Measurements from ENCODE around the gene CASP6.

The CASP6 gene

GRCh38 chr4:109702950-109703663 is at the start of gene CASP6:
Gene CASP6 (minus strand): TSS chr4:109703445. CDS start chr4:109703395, 50 bp downstream.
- DNase-seq: peak; percentile 66

- DNase-seq: no peak
These were observed 49.3 kb upstream of the CASP6 start for GRCh38 chr4:109752525-109752924.

DNA sequence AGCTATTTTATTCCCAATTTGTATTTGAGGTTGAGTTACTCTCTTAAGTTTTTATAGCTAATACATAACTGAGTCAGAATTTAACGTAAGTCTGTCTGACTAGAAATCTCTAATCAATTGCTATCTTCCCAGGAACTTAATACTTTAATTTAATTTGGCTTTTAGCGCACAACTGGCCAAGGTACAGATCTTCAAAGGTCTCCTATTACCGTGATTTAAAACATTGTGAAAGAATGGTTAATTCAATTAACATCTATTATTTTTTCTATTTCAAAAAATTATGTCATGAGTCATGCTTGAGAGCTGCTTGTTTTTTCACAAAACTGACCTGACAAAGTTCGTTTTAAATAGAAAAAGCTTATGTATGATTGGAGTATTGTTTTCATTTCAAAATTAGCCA is 48.6 kb upstream of the CASP6 start:
- DNase-seq: no peak

- DNase-seq: no peak
These were observed 47.5 kb upstream of the CASP6 start for GRCh38 chr4:109750652-109751244.

DNA sequence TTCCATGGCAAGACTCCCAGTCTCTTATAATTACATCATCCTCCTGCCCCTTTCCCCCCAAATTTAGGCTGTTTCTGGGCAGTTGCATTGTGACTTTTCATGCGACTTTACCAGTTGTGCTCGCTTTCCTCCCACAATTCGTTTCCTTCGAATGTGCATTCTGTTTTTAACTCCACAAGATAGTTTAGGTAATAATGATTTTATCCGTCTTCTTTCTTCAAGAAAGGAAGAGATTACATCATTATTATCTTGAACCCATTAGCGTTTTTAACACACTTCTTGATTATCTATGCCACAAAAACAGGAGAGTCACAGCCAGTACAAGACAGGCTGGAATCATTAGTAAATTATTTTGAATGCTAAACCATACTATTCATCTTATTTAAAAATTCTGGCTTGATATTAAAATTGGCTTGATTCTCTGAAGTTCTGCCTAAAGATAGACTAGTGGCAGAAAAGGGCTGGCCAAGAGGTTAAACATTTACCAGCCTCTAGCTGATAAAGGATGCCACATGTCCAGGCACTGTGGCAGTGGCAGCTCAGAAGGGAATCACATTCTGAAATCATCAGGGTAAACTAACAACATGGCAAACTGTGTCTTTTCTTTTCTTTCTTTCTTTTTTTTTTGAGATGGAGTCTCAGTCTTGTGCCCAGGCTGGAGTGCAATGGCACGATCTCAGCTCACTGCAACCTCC is 46.3 kb upstream of the CASP6 start:
- DNase-seq: no peak

- DNase-seq: no peak
These were observed 44.9 kb upstream of the CASP6 start for GRCh38 chr4:109748114-109748513.

GRCh38 chr4:109746728-109747127 is 43.5 kb upstream of the CASP6 start:
- DNase-seq: no peak

DNA sequence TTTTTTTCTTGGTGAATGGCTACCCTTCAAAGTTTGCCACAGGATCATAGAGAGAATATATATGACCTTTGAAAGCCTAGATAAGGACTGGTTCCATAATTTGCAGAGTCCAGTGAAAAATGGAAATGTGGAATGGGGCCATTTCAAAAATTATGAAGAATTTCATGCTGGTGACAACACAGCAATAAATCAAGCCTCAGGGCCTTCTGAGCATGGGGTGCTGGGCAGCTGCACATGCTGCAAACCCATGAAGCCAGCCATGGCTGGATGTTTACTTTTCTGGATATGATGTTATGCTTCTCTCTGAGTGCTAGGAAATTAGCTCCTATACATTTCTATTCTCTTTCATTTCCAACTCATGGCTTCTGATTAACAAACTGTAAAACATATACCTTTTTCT is 42.6 kb upstream of the CASP6 start:
- no peak for DNase-seq

DNA sequence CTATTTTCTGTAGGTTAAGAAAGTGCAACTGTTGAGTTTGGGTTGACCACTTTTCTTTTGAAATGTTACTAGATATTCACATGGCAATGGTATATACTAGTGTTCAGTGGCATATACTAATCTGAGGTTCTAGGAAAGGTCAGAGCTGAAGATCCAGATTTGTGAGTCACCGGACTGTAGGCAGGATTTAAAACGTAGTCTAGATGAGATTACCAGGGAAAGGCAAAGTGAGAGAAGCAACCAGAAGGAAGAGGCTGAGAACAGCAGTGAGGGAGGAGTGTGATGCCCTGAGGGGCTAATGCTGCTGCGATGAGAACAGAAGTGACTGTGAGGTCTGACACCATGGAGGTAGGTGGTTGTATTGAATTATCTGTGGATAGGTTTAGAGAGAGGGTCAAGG is 36.3 kb upstream of the CASP6 start:
- no peak for DNase-seq

GRCh38 chr4:109738104-109738872 is 35.0 kb upstream of the CASP6 start:
- DNase-seq: no peak

DNA sequence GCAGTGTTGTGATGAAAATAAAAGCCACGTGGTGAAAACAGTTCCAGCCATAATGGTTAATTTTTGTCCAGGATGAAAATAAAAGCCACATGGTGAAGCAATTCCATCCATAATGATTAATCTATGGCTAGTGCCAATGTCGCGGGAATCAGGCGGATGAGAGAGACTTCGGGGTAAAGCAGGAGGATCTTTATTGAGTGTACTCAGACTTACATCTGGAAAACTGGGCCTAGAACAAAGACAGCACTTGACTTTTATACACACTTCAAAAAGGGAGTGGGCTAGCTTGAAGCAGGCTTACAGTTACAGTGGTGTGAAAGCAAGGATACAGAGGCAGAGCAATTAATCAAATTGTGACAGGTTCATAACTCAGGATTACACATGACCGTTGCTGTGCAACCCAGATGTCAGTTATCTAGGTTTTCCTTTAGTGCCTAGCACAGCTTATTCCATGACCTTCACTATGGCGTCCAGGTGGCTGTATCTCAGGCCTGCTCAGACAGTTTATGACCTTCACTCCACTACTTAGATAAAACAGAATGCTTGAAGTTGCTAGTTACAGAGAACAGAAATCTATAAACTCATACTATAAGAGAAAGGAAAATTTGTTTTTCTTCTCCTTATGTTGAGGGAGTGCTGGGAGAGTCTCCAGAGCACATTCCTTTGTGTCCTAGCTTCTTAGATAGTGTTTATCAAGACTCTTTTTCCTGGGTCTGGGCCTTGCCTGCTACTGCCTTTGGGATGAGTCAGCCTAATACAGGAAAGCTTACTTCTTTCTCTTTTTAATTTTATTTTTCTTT is 32.5 kb upstream of the CASP6 start:
- no peak for DNase-seq

- DNase-seq: no peak
These were observed 30.5 kb upstream of the CASP6 start for GRCh38 chr4:109733728-109734127.

DNA sequence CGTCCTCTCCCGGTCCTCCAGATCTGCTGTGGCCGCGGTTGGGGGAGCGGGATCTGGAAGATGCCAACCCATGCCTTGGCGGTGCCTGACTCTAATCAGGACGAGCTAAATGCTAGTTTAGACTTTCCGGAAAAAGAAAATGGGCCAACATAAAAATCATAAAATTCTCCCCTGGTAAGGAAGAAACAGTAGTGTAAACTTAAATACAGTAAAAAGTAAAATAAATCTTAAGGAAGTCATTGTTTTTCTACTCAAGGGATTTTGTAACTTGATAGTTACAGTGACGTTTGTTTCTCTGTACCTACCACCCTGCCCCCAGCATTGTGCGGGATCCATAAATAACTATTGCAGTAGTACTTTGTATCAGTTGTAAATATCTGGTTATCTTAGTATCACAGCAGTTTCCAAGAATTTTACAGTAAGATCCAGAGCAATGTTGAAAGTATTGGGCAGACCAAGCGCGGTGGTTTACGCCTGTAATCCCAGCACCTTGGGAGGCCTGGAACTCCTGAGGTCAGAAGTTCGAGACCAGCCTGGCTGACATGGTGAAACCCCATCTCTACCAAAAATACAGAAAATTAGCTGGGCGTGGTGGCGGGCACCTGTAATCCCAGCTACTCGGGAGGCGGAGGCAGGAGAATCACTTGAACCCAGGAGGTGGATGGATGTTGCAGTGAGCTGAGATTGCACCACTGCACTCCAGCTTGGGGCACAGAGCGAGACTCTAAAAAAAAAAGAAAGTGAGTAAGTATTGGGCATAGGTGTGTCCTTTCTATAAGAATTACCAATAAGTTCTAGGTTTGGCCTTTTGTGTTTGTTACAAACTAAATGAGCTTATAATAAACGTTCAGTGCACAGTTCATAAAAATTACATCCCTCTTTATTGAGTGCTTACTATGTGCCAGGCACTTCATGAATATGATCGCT is 27.6 kb upstream of the CASP6 start:
- no peak for DNase-seq

- peak; percentile 35 for DNase-seq
These were observed 26.7 kb upstream of the CASP6 start, which contains the start of gene PLA2G12A for GRCh38 chr4:109729718-109730618. Gene PLA2G12A (minus strand): TSS chr4:109730070. CDS start chr4:109729809, 261 bp downstream.

DNA sequence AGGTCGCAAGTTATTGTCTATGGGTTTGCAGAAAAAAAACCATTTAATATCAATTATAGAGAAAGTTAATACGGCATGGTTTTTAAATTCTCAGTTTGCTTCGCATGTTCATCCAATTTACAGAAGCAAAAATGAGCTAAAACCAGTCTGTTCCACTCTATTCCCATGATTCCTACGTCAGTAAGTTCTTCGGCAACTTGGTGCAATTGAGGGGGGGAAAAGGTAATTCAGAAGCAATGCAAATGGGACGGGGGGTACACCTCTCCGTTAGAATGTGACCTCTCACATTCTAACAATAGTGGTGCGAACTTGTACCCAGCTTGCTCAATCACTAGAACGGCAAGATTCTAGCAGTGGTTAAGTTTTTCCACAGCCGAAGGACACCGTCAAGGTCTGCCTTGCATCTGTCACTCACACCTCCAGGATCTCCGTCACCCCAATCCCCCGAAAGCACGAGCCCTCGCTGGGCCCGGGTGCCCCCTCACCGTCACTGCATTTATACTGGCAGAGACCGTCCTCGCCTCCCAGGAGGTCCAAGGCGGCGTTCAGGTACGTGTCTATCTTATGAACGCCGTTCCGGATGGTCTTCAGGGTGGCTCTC is 26.0 kb upstream of the CASP6 start:
- DNase-seq: no peak

GRCh38 chr4:109728385-109728784 is 25.1 kb upstream of the CASP6 start:
- DNase-seq: no peak

GRCh38 chr4:109723110-109723509 is 19.9 kb upstream of the CASP6 start:
- DNase-seq: peak; percentile 38

DNA sequence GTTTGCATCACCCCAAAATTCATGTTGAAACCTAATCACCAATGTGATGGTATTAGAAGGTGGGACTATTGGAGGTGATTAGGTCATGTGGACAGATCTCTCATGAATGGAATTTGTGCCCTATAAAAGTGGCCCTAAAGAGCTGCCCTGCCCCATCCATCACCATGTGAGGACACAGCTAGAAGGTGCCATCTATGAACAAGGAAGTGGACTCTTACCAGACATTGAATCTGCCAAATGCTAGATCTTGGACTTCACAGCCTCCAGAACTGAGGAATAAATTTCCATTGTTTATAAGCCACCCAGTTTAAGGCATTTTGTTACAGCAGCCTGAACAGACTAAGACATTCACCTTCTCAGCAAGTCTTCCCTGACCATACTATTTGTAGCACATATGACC is 19.1 kb upstream of the CASP6 start:
- DNase-seq: no peak

DNA sequence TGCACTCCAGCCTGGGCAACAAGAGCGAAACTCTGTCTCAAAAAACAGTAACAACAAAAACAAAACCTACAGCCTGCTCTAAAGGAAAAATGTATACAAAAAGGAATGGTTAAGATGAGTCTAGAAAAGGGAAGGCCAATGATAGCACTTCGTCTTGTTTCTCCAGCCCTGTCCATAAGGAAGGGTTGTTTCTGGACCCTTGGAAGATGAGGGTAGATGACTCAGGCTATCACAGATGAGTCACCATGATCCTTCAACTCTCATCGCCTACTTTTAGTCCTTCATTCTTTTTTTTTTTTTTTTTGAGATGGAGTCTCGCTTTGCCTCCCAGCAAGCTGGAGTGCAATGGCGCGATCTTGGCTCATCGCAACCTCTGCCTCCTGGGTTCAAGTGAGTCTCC is 17.8 kb upstream of the CASP6 start:
- no peak for DNase-seq

DNA sequence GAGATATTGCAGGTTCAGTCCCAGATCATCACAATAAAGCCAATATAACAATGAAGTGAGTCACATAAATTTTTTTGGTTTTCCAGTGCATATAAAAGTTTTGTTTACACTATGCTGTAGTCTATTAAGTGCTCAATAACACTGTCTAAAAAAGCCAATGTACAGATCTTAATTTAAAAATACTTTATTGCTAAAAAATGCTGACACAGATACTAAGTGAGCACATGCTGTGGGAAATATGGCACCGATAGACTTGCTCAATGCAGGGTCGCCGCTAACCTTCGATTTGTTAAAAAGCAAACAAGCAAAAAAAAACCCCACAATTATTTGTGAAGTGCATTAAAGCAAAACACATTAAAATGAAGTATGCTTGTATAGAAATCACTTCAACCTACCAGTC is 16.4 kb upstream of the CASP6 start:
- DNase-seq: no peak
